Lung (tissue), 12 donors: ENCODE measurements around the gene PHF10. TPM values are rescaled to one million over a fixed set of nuclear protein-coding genes. Genes with fewer than 3 reads are reported as not detected.

Experiments used
- ATAC-seq: fragments of 200-7000 bp; cut with Tn5 transposase; one replicate; pipeline ENCODE4 v1.9.1; 2020; ENCODE audit warnings: moderate number of reproducible peaks; ENCODE audit not compliant: insufficient read depth, low FRiP score
- DNase-seq, 3 donors: peaks; one replicate each; pipeline ENCODE4 v3.0.0-alpha.2; 2013 to 2017
- H3K27ac ChIP-seq, 2 donors: one replicate each; pipeline ENCODE4 v1.5.1; 2013; ENCODE audit warnings: mild to moderate bottlenecking in 2 of 2, moderate library complexity in 2 of 2, control low read depth in 1 of 2, inconsistent platforms in 1 of 2, low read depth in 1 of 2, low read length in 1 of 2
- H3K27me3 ChIP-seq, 3 donors: one replicate each; pipeline ENCODE4 v1.5.1; 2013; ENCODE audit warnings: low read length in 2 of 3; ENCODE audit not compliant: control insufficient read depth in 3 of 3, insufficient read depth in 3 of 3
- H3K36me3 ChIP-seq, 4 donors: one replicate each; pipeline ENCODE4 v1.5.1; 2013; ENCODE audit warnings: low read length in 4 of 4, mild to moderate bottlenecking in 1 of 4, moderate library complexity in 1 of 4; ENCODE audit not compliant: control insufficient read depth in 4 of 4, insufficient read depth in 4 of 4
- H3K4me1 ChIP-seq, 5 donors: one replicate each; pipeline ENCODE4 v1.5.1; 2013; ENCODE audit warnings: low read length in 5 of 5, mild to moderate bottlenecking in 2 of 5, moderate library complexity in 1 of 5; ENCODE audit not compliant: control insufficient read depth in 5 of 5, insufficient read depth in 5 of 5
- H3K4me3 ChIP-seq: one replicate; pipeline ENCODE4 v1.5.1; 2013; ENCODE audit warnings: mild to moderate bottlenecking, control low read depth, moderate library complexity
- H3K9ac ChIP-seq, 2 donors: one replicate each; pipeline ENCODE4 v1.5.1; 2013; ENCODE audit warnings: low read length in 2 of 2, control low read depth in 1 of 2; ENCODE audit not compliant: insufficient read depth in 1 of 2
- H3K9me3 ChIP-seq, 4 donors: one replicate each; pipeline ENCODE4 v1.5.1; 2013; ENCODE audit warnings: low read length in 3 of 4, mild to moderate bottlenecking in 1 of 4, moderate library complexity in 1 of 4; ENCODE audit not compliant: control insufficient read depth in 4 of 4, insufficient read depth in 3 of 4
- WGBS, 2 donors: extraction: QIAGEN DNeasy Blood & Tissue Kit; methylation state at CpG; one replicate each; pipeline ENCODE4 v1.1.7; 2013; 5-methylcytosine and 5-hydroxymethylcytosine counted together
- polyA plus RNA-seq, 2 donors: library from polyadenylated mRNA; stranded (reverse); fragments of 200-250 nt; gene quantifications; one replicate each; pipeline ENCODE4 v1.2.1, GENCODE V29; 2013
- total RNA-seq, 2 donors: library from RNA; depleted of rRNA in 1 of 2; stranded (reverse); fragments of >200 nt in 1 of 2; gene quantifications; one replicate each; pipeline ENCODE4 v1.2.1, GENCODE V29; 2014 to 2021
- TF ChIP-seq, protein P1 (sequence below): IDR thresholded peaks from 2 replicates; pipeline ENCODE4 v1.5.1; 2012; ENCODE audit warnings: mild to moderate bottlenecking; ENCODE audit errors: control extremely low read depth, extremely low read depth
- donor health status: control.
- donor health status: control.
- donor health status: Bipolar disorder and iron deficiency.
- donor health status: healthy.
- donor health status: DM: yes; HTN: yes; CAD: no.

The PHF10 gene
- total and polyA plus RNA-seq, 4 donors, result 26.0 to 94.9 (median 30.9) TPM

DNA sequence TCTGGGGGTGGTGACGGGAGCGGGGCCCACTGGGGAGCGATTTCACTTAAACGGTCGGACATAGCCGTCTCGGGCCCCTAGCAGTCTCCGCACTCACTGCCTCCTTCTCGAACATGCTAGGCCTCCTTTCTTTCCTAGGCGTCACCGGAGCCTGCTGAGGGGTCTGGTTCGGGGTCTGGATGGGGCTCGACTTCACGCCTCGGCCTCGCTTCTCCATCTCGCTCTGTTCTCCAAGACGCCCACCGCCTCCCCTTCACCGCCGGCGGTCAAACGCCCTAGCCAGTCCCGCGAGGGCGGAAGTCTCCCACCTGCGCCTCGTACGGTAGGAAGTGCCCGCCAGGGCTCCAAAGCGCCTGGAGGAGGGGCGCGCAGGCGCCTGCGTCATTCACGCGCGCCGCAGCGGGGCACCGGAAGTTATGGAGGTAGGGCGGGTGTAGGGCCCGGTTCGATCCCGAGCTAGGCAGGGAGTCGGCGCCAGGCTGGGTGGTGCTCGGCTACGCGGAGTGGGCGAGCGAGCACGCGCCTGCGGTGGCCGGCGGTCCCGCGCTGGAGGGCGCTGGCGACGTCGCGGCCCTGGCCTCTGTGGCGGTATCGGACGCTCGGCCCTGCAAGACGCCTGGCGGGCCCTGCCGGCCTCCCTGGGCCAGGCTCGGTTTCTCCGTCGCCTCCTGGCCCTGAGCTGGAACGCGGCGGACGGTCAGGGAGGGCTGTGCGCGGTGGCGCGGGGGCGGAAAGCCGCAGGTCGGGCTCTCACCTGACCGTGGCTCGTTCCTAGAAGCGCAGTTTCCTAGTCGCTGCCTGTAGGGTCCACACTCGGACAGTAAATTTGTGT, 27.2 kb upstream of the PHF10 start, which contains the start of the genes DYNLT2 and ERMARD:
DYNLT2 (minus strand) TSS at position 331 of the 832 bp plus-strand sequence; CDS start at position 217, 114 bp downstream.
ERMARD (plus strand) TSS at position 381 of the 832 bp plus-strand sequence; CDS start at position 417, 36 bp downstream.
- H3K4me1 ChIP-seq, result peaks cover 3 to 22% (median 17%) of the 10 kb centered on the region in 5 donors
- DNase-seq (peak; percentile 95 to 97 (median 96)), ATAC-seq (peak; percentile 99)
- TF ChIP-seq, protein P1, sequence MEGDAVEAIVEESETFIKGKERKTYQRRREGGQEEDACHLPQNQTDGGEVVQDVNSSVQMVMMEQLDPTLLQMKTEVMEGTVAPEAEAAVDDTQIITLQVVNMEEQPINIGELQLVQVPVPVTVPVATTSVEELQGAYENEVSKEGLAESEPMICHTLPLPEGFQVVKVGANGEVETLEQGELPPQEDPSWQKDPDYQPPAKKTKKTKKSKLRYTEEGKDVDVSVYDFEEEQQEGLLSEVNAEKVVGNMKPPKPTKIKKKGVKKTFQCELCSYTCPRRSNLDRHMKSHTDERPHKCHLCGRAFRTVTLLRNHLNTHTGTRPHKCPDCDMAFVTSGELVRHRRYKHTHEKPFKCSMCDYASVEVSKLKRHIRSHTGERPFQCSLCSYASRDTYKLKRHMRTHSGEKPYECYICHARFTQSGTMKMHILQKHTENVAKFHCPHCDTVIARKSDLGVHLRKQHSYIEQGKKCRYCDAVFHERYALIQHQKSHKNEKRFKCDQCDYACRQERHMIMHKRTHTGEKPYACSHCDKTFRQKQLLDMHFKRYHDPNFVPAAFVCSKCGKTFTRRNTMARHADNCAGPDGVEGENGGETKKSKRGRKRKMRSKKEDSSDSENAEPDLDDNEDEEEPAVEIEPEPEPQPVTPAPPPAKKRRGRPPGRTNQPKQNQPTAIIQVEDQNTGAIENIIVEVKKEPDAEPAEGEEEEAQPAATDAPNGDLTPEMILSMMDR, result no peak
- 0% methylated on average over 90 of the region's 90 CpGs for WGBS, 2 donors
- no peaks in the 10 kb centered on the region for H3K27me3 ChIP-seq
- peak within 1 kb of the TSS; percentile 75 for H3K4me3 ChIP-seq
- H3K9me3 ChIP-seq, result peaks cover 0 to 2% (median 0%) of the 10 kb centered on the region in 4 donors
- peaks cover 0 to 3% (median under 1%) of the 10 kb centered on the region in 4 donors for H3K36me3 ChIP-seq
- peak within 1 kb of the TSS; percentile 93 to 98 for H3K27ac ChIP-seq
- peak within 1 kb of the TSS; percentile 85 to 99 for H3K9ac ChIP-seq

DNA sequence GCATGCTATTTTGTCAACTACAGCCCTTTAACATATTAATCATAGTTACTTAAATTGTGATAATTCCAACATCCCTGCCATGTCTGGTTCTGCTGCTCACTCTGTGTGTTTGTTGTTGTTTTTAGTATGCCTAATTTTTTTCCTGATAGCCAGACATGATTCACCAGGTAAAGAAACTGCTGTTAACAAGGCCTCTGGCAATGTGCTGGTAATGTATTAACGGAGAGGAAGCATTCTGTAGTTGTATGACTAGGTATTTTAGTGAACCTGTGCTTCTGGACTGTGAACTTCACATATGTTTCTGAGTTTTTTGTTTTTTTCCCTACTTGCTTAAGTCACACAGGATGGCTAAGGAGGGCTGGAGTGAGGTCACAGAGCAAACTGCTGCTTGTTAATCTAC, 22.3 kb upstream of the PHF10 start:
- 96% methylated on average over 1 of the region's 1 CpG for WGBS, 2 donors
- Histone ChIP-seq H3K27me3 (no peaks in the 10 kb centered on the region), H3K4me1 (peaks cover 0 to 11% (median 6%) of the 10 kb centered on the region in 5 donors), H3K9ac (no peak overlapping the region), H3K36me3 (peaks cover 0 to 1% (median 0%) of the 10 kb centered on the region in 4 donors), H3K27ac (no peak overlapping the region), H3K4me3 (no peak overlapping the region), H3K9me3 (peaks cover 0 to 2% (median 0%) of the 10 kb centered on the region in 4 donors)
- DNase-seq (no peak), ATAC-seq (no peak)
- TF ChIP-seq, protein P1, result no peak

DNA sequence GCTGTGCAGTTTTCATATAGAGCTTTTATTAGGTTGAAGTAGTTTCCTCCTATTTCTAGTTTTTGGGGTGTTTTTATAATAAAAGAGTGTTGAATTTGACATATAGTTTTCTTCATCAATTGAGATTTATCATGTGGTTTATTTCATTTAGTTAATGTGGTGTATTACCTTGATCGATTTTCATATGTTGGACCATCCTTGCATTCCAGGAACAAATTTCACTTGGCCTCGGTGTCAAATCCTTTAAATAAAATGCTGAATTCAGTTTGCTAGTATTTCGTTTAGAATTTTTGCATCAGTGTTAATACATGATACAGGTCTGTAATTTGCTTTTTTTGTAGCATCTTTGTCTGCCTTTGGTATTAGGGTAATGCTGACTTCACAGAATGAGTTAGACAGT, 21.1 kb upstream of the PHF10 start:
- Histone ChIP-seq H3K27me3 (no peaks in the 10 kb centered on the region), H3K4me1 (peaks cover 0 to 5% (median 5%) of the 10 kb centered on the region in 5 donors), H3K9ac (no peak overlapping the region), H3K36me3 (peaks cover 0 to 1% (median 0%) of the 10 kb centered on the region in 4 donors), H3K27ac (no peak overlapping the region), H3K4me3 (no peak overlapping the region), H3K9me3 (peaks cover 0 to 2% (median 0%) of the 10 kb centered on the region in 4 donors)
- ATAC-seq (no peak), DNase-seq (no peak)
- TF ChIP-seq, protein P1, result no peak
- WGBS, 2 donors, result 91 to 95% methylated on average over 3 of the region's 3 CpGs
